ENCODE measurements around the gene ZNF135. TPM values are rescaled to one million over a fixed set of nuclear protein-coding genes. Genes with fewer than 3 reads are reported as not detected.

The ZNF135 gene
- total RNA-seq, 8 experiments from 2014 or later: 0.09 to 6.6 (median 2.4) TPM

DNA sequence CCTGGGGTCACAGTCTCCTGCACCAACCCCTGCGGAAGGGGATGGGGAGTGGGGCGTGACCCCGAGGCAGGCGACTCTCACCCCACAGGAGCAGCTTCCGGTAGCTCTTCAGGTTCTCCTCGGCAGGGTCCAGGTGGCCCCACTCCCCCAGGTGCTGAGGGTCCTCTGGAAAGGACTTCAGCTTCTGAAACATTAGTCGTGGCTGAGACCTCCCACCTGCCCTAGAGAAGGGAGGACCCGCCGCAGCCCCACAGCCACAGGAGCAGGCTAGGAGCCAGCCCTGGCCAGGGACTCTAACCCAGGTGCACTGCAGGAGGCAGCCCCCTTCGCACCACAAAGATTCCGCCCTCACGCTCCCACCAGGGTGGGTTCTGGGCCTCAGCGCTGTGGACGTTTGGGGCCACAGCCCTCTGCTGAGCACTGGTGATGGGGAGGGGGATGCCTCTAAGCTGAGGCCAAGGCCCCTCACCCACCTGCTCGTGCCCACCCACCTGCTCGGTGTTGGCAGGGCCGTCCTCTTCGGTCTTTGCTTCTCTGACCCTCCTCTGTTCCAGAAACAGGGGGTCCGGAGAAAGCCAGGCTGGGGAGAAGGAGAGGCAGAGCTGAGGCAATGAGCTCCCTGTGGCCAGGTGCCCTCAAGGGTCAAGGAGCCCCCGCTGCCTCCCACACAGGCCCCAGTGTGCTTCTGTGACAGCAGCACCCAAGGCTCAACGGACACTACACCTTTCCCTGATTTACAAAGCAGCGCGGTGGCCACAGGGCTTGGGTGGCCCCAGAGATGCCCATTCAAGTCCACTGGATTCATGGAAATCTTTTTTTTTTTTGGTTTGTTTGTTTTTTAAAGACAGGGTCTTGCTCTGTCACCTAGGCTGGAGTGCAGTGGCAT is 28.0 kb downstream of the ZNF135 start:
- Histone ChIP-seq H3K4me1 (replicated peaks in 1 of 2) (no peaks in the 10 kb centered on the region), H3K4me3 (no peak overlapping the region), H3K27ac (no peak overlapping the region)
- in situ Hi-C loops (cut with MboI; ENCODE audit: low pct_unique_long_range_greater_than_20kb in 2 of 9, low sequenced_read_pairs in 9 of 9, unreplicated experiment in 9 of 9): no loop called here
- 80 to 95% (median 87%) methylated on average over 3 to 7 of the region's 23 CpGs; no CpG with 5 or more reads in 6 of the 10 experiments for WGBS, 10 experiments
- peak in 1 of 8 experiments; percentile 20 for ATAC-seq (replicated peaks in 6 of 8)

DNA sequence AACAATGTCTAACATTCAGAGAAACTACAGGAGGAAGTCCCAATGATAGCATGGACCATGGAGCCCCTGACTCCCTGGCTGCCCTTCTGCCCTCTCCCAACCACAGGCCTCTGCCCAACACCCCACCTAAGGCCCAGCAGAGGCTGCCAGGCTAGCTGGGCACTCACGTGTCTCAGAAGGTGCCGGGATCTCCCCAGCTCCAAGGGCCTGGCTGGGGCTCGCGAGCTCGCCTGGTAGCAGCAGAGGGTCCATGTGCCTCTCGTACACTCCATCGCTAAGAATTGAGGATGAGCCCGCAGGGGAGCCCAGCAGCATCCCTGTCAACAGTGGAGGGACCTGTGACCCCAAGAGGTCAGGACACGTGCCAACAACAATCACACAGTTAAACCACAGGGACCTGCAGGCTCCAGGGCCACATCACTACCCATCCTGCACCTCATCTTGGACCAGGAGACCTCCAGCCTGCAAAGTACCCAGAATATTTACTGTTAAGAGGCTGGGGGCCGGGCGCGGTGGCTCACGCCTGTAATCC is 29.5 kb downstream of the ZNF135 start:
- no peak overlapping the region for H3K27ac ChIP-seq
- H3K4me1 ChIP-seq (replicated peaks in 1 of 2): no peaks in the 10 kb centered on the region
- WGBS, 10 experiments: 94 to 100% methylated on average over 1 to 3 of the region's 13 CpGs; no CpG with 5 or more reads in 8 of the 10 experiments
- in situ Hi-C loops (cut with MboI; ENCODE audit: low pct_unique_long_range_greater_than_20kb in 2 of 9, low sequenced_read_pairs in 9 of 9, unreplicated experiment in 9 of 9): no loop called here
- no peak overlapping the region for H3K4me3 ChIP-seq
- no peak for ATAC-seq (replicated peaks in 6 of 8)

DNA sequence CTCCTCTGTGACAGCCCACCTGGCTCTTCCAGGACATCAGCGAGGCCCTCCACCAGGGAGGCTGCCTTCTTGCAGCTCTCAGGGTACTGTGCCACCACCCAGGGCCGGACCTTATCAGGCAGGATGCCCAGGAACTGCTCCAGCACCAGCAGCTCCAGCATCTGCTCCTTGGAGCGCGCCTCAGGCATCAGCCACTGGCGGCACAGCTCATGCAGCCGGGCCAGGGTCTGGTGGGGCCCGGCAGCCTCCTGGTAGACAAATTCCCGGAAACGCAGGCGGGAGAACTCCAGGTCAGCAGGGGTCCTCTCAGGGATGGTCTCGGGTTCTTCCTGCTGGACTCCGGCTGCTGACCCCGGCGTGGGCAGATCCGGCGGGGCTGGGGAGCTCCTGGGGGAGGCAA is 30.8 kb downstream of the ZNF135 start:
- peak in 1 of 8 experiments; percentile 14 for ATAC-seq (replicated peaks in 6 of 8)
- WGBS, 10 experiments: 87 to 92% methylated on average over 3 to 9 of the region's 16 CpGs; no CpG with 5 or more reads in 8 of the 10 experiments

DNA sequence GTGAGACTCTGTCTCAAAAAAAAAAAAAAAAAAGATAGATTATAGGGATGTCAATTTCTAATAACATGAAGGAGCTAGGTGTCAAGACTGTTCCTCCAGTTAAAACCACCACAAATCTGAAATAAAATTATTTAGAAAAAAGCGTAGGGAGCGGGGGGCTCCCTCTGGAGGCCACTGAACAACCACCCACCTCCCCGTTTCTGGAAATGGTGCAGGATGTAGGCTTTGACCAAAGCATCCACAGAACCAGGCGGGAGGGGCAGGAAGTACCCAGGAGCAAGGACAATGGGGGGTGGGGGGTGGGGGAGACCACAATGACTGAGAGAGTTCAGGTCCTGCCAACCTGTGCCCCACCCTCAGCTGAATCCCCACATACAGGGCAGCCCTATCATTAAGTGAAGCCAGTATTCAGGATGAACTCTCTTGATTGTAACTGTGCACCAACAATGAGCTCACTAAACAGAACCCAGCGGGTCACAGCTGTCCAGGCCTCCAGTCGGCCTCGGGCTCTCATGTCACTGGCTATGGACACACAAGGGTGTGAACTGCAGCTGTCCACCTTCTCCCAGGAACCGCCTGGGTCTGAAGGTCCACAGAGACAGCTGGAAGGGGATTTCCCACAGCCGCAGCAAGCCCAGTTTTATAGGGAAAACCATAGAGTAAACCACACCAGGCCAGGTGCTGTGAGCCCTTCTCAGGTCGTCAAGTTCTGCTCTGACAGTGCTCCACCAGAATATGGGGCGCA is 32.3 kb downstream of the ZNF135 start:
- Histone ChIP-seq H3K27ac (no peak overlapping the region), H3K4me3 (no peak overlapping the region), H3K4me1 (replicated peaks in 1 of 2) (no peaks in the 10 kb centered on the region)
- no peak for ATAC-seq (replicated peaks in 6 of 8)
- in situ Hi-C loops (cut with MboI; ENCODE audit: low pct_unique_long_range_greater_than_20kb in 2 of 9, low sequenced_read_pairs in 9 of 9, unreplicated experiment in 9 of 9): no loop called here
- 80 to 100% (median 90%) methylated on average over 1 to 4 of the region's 11 CpGs; no CpG with 5 or more reads in 6 of the 10 experiments for WGBS, 10 experiments

More for the DNA sequence above, 30.8 kb downstream of the ZNF135 start:
- Histone ChIP-seq H3K4me3 (no peak overlapping the region), H3K27ac (no peak overlapping the region), H3K4me1 (replicated peaks in 1 of 2) (no peaks in the 10 kb centered on the region)
- in situ Hi-C loops (cut with MboI; ENCODE audit: low pct_unique_long_range_greater_than_20kb in 2 of 9, low sequenced_read_pairs in 9 of 9, unreplicated experiment in 9 of 9): no loop called here

DNA sequence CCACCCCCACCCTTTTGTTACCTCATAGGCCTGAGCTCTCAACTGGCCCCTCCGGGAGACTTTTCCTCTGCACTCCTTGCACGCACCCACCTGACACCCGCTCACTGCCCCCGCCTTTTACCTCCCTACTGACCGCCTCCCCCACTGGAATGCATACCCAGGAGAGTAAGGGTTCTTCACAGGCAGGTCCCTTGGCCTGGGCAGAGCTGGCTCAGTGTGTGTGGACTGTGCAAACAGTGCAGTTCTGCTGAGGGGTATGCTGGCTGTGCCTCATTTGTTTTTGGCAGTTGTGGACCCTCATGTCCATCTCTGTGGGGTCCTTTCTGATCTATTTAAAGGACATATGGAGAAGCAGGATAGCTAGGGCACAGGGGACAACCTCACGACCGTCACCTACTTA is 34.0 kb downstream of the ZNF135 start:
- no peak for ATAC-seq (replicated peaks in 6 of 8)
- WGBS, 10 experiments: 36 to 100% (median 86%) methylated on average over 2 of the region's 7 CpGs; no CpG with 5 or more reads in 6 of the 10 experiments
- no peak overlapping the region for H3K4me3 ChIP-seq
- H3K4me1 ChIP-seq (replicated peaks in 1 of 2): peaks cover 0 to 5% of the 10 kb centered on the region in 2 donors
- in situ Hi-C loops (cut with MboI; ENCODE audit: low pct_unique_long_range_greater_than_20kb in 2 of 9, low sequenced_read_pairs in 9 of 9, unreplicated experiment in 9 of 9): no loop called here
- H3K27ac ChIP-seq: no peak overlapping the region

DNA sequence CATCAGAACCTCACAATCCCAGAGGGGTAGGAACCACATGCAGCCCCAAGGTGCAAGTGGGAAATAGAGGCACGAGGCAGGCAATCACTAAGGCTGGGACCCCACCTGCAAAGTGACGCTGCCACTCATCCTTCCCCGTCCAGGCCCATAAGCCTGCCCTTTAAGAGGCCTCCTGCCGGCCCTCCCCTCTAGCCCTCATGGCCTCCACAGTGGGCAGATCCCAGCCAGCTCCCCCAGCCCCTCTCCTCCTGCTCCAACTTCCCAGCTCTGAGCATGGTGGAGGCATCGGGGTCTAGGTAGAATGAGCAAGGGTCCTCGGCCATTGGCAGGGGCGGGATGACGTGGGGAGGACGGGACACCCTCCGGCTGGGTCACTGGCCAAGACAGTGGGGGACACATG is 36.2 kb downstream of the ZNF135 start:
- no peak for ATAC-seq (replicated peaks in 6 of 8)
- Histone ChIP-seq H3K27ac (no peak overlapping the region), H3K4me3 (no peak overlapping the region), H3K4me1 (replicated peaks in 1 of 2) (peaks cover 0 to 5% of the 10 kb centered on the region in 2 donors)
- WGBS, 10 experiments: 60 to 100% (median 60%) methylated on average over 1 to 2 of the region's 10 CpGs; no CpG with 5 or more reads in 6 of the 10 experiments
- in situ Hi-C loops (cut with MboI; ENCODE audit: low pct_unique_long_range_greater_than_20kb in 2 of 9, low sequenced_read_pairs in 9 of 9, unreplicated experiment in 9 of 9): no loop called here

DNA sequence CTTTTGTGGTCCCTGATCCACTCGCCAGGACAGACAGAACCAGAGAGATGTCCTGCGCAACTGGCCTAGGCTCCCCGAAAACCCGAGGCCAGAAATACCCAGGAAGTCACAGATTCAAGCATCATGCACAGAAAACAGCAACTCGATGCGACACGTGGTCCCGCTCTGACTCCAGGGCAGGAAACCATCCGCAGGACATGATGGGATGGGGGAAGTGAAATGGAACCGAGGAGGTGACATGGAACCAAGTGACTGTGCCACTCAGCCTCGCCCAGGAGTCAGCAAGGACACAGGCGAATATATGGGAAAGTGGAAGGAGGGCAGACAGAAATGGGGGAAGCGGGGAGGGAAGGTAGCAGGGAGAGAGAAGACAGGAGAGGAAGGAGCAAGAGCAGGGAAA is 37.8 kb downstream of the ZNF135 start:
- Histone ChIP-seq H3K27ac (peak overlapping the region in 1 of 2 donors; percentile 96), H3K4me3 (peak overlapping the region; percentile 53 to 100 (median 87)), H3K4me1 (replicated peaks in 1 of 2) (peaks cover 0 to 5% of the 10 kb centered on the region in 2 donors)
- WGBS, 10 experiments: 52 to 95% (median 74%) methylated on average over 1 to 9 of the region's 13 CpGs; no CpG with 5 or more reads in 2 of the 10 experiments
- no peak for ATAC-seq (replicated peaks in 6 of 8)
- in situ Hi-C loops (cut with MboI; ENCODE audit: low pct_unique_long_range_greater_than_20kb in 2 of 9, low sequenced_read_pairs in 9 of 9, unreplicated experiment in 9 of 9): no loop called here

DNA sequence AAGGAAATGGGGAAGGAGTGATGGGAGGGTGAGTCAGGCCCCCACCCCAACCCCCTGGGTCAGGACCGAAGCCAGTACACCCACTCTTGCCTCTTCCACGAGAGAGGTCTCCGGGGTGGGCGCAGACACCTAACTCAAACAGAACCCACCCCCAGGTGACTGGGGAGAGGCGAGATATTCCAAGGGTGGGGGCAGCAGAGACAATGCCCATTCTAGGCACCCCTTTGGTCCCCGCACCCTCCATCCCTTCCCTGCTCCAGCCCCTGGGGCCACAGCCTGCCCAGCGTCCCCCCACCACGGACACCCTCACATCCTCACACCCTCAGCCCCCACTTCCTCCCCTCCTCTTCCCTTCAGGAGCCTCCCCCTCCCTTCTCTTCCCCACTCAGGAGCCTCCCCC is 38.3 kb downstream of the ZNF135 start:
- peak overlapping the region in 1 of 2 donors; percentile 96 for H3K27ac ChIP-seq
- peak overlapping the region; percentile 53 to 100 (median 87) for H3K4me3 ChIP-seq
- peaks cover 0 to 5% of the 10 kb centered on the region in 2 donors for H3K4me1 ChIP-seq (replicated peaks in 1 of 2)
- in situ Hi-C loops (cut with MboI; ENCODE audit: low pct_unique_long_range_greater_than_20kb in 2 of 9, low sequenced_read_pairs in 9 of 9, unreplicated experiment in 9 of 9): no loop called here
- no peak for ATAC-seq (replicated peaks in 6 of 8)
- WGBS, 10 experiments: no CpG with 5 or more reads among the region's 8 CpGs

DNA sequence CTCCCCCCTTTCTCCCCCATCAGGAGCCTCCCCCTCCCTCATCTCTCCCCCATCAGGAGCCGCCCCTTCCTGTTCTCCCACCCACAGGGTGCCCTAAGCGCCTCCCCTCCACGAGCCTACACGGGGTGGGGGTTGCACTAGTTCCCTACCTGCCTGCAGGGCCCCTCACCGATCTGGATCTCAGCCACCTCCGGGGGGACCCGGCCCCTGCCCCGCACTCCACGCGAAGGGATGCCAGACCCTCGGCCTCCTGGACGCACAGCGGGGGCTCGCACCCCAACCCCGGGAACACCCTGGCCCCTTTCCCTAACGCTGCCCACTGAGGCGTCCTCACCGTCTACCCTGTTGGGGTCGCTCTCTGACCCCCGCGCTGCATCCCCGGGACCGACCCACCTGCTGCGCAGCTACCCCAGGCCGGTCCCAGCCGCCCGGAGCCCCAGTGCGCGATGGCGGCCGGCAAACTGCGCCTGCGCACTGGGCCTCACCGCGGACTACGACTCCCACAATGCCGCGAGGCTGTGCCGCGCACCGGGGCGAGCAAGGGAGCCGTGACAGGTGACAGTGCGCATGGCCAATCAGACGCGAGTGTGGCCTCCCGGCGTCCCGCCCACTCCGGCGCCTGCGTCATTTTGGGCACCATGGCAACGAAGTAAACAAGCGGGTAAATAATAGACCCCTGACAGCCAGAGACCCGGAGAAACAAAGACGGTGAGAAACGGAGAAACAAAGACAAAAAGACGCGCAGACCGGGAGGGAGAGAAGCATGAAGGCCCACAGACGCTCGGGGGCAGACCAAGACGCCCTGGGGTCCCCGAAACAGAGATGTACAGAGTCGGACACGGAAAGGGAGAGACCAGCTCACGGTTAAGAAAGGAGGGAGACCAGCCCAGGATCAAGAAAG is 38.9 kb downstream of the ZNF135 start, which contains the start of gene ZSCAN18:
ZSCAN18 (minus strand) TSS at position 451 of the 901 bp plus-strand sequence. CDS start 7,964 bp downstream, outside the sequence.
- WGBS, 10 experiments: 0 to 13% (median 4%) methylated on average over 1 to 23 of the region's 67 CpGs; no CpG with 5 or more reads in 1 of the 10 experiments
- H3K4me3 ChIP-seq: peak within 1 kb of the TSS; percentile 53 to 100 (median 87)
- in situ Hi-C loops (cut with MboI; ENCODE audit: low pct_unique_long_range_greater_than_20kb in 2 of 9, low sequenced_read_pairs in 9 of 9, unreplicated experiment in 9 of 9): no loop called here
- peaks cover 0 to 5% of the 10 kb centered on the region in 2 donors for H3K4me1 ChIP-seq (replicated peaks in 1 of 2)
- peak; percentile 94 to 98 (median 96) for ATAC-seq (replicated peaks in 6 of 8)
- peak within 1 kb of the TSS; percentile 83 to 96 for H3K27ac ChIP-seq

DNA sequence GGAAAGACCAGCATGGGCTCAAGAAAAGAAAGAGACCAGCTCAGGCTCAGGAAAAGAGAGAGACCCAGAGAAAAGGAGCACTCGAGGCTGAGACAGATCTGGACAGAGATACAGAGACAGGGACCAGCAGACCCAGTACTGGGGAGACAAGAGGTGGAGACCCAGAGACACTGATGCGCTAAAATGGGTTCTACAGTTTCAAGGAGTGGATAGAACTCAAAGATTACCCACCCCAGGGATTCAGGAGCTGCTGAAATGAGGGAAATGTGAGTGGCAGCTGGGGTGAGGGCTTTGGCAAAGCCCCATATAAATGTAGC is 39.6 kb downstream of the ZNF135 start:
- Histone ChIP-seq H3K4me1 (replicated peaks in 1 of 2) (peaks cover 0 to 5% of the 10 kb centered on the region in 2 donors), H3K4me3 (peak overlapping the region; percentile 53 to 100 (median 87)), H3K27ac (peak overlapping the region; percentile 83 to 84)
- no peak for ATAC-seq (replicated peaks in 6 of 8)
- 0 to 80% (median 20%) methylated on average over 1 to 2 of the region's 2 CpGs; no CpG with 5 or more reads in 6 of the 10 experiments for WGBS, 10 experiments
- in situ Hi-C loops (cut with MboI; ENCODE audit: low pct_unique_long_range_greater_than_20kb in 2 of 9, low sequenced_read_pairs in 9 of 9, unreplicated experiment in 9 of 9): no loop called here

DNA sequence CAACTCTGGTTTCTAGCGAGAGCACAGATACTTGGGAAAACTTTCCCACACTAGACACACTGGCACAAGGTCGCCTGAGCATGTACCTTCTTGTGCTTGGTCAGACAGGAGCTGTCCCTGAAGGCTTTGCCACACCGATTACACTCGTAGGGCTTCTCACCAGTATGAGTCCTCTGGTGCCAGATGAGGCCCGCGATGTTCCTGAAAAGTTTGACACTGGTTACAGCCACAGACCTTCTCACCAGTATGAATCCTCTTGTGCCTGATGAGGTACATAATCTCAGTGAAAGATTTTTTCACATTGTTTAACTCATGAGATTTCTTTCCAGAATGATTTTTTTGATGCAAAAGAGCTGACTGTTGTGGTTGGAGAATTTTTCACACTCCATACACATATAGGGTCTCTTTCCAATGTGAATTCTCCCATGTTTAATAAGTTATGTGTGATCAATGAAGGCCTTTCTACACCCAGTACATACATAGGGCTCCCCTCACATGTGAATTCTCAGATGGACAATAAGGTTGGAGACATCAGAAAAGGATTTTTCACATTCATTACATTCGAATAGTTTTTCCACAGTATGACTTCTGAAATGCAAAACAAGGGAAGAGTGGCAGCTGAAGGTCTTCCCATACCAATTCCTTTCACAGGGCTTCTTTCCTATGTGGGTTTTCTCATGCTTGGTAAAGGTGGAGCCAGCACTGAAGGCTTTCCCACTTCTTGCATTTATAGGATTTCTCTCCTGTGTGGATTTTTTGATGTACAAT is 48.9 kb downstream of the ZNF135 start:
- Histone ChIP-seq H3K4me1 (replicated peaks in 1 of 2) (no peaks in the 10 kb centered on the region), H3K4me3 (no peak overlapping the region), H3K27ac (no peak overlapping the region)
- ATAC-seq (replicated peaks in 6 of 8): no peak
- in situ Hi-C loops (cut with MboI; ENCODE audit: low pct_unique_long_range_greater_than_20kb in 2 of 9, low sequenced_read_pairs in 9 of 9, unreplicated experiment in 9 of 9): no loop called here
- WGBS, 10 experiments: 0 to 40% (median 13%) methylated on average over 1 to 3 of the region's 7 CpGs; no CpG with 5 or more reads in 3 of the 10 experiments

DNA sequence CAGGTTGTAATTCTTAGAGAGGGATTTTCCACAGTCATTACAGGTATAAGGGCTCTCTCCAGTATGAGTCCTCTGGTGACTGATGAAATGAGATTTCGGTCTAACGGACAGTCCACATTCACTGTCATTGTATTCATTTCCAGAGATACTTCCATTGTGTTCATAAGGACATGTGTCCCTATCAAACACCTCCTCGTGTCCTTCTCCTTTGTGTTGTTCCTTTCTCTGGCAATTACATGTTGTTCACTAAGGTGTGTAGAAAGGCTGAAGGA is 49.4 kb downstream of the ZNF135 start:
- in situ Hi-C loops (cut with MboI; ENCODE audit: low pct_unique_long_range_greater_than_20kb in 2 of 9, low sequenced_read_pairs in 9 of 9, unreplicated experiment in 9 of 9): no loop called here
- ATAC-seq (replicated peaks in 6 of 8): no peak
- Histone ChIP-seq H3K4me3 (no peak overlapping the region), H3K4me1 (replicated peaks in 1 of 2) (no peaks in the 10 kb centered on the region), H3K27ac (no peak overlapping the region)
- 0 to 100% (median 56%) methylated on average over 1 to 3 of the region's 3 CpGs; no CpG with 5 or more reads in 1 of the 10 experiments for WGBS, 10 experiments
